HepG2 (cell line): ENCODE data around the gene C1QTNF5. TPM values are rescaled to one million over a fixed set of nuclear protein-coding genes. Genes with fewer than 3 reads are reported as not detected.

Source experiments
- ATM ChIP-seq: fragments of 450-650 bp; IDR thresholded peaks from 2 replicates; pipeline ENCODE4 v1.7.1; 2017; ENCODE audit warnings: mild to moderate bottlenecking, borderline replicate concordance
- DMAP1 ChIP-seq: IDR thresholded peaks from 2 replicates; pipeline ENCODE4 v1.6.1; 2016
- DR1 ChIP-seq: sonication (generic); formaldehyde crosslinking; IDR thresholded peaks from 2 replicates; pipeline ENCODE4 v1.8.0; 2021; ENCODE audit warnings: mild to moderate bottlenecking, missing genetic modification reagents, inconsistent platforms
- EEA1 ChIP-seq: sonication (generic); formaldehyde crosslinking; IDR thresholded peaks from 2 replicates; pipeline ENCODE4 v1.5.1; 2020; ENCODE audit warnings: mild to moderate bottlenecking, missing genetic modification reagents, borderline replicate concordance
- HNF4A ChIP-seq: sonication (generic); formaldehyde crosslinking; IDR thresholded peaks from 2 replicates; pipeline ENCODE4 v1.4.0; 2020; ENCODE audit warnings: missing genetic modification reagents
- MED1 ChIP-seq: sonication (generic); formaldehyde crosslinking; IDR thresholded peaks from 2 replicates; pipeline ENCODE4 v1.4.0; 2020; ENCODE audit warnings: missing genetic modification reagents
- NFE2L2 ChIP-seq: fragments of 150-350 bp; IDR thresholded peaks from 2 replicates; pipeline ENCODE4 v1.6.1; 2014; ENCODE audit warnings: low read length
- PCBP1 ChIP-seq: fragments of 200-400 bp; formaldehyde crosslinking; IDR thresholded peaks from 2 replicates; pipeline ENCODE4 v1.6.1; 2017; ENCODE audit warnings: mild to moderate bottlenecking, low read depth, low read length, borderline replicate concordance
- RFXANK ChIP-seq: IDR thresholded peaks from 2 replicates; pipeline ENCODE4 v1.6.1; 2016
- SOX13 ChIP-seq, 3 experiments: fragments of 450-650 bp in 1 of 3; sonication (generic) in 1 of 3; formaldehyde crosslinking in 1 of 3; IDR thresholded peaks in 2 of 3; conservative IDR thresholded peaks in 1 of 3; 2 replicates each; pipeline versions ENCODE4 v1.5.0 to v1.6.1; 2016 to 2020; ENCODE audit warnings: antibody characterized with exemption in 1 of 3, mild to moderate bottlenecking in 1 of 3, missing compliant biosample characterization in 1 of 3, missing genetic modification reagents in 1 of 3, moderate library complexity in 1 of 3
- SOX6 ChIP-seq, 2 experiments: fragments of 450-650 bp in 1 of 2; sonication (generic) in 1 of 2; formaldehyde crosslinking in 1 of 2; IDR thresholded peaks; 2 replicates each; pipeline versions ENCODE4 v1.4.0 to v1.6.1; 2017 to 2020; ENCODE audit warnings: antibody characterized with exemption in 1 of 2, mild to moderate bottlenecking in 1 of 2, missing genetic modification reagents in 1 of 2
- ZNF101 ChIP-seq: sonication (generic); formaldehyde crosslinking; IDR thresholded peaks from 2 replicates; pipeline ENCODE4 v1.4.0; 2020; ENCODE audit warnings: mild to moderate bottlenecking, low read depth, missing genetic modification reagents, borderline replicate concordance
- ZNF260 ChIP-seq: sonication (generic); formaldehyde crosslinking; IDR thresholded peaks from 2 replicates; pipeline ENCODE4 v1.4.0; 2020; ENCODE audit warnings: missing genetic modification reagents, low read depth, mild to moderate bottlenecking, borderline replicate concordance
- ZNF678 ChIP-seq: sonication (generic); formaldehyde crosslinking; IDR thresholded peaks from 2 replicates; pipeline ENCODE4 v1.4.0; 2020; ENCODE audit warnings: mild to moderate bottlenecking, missing genetic modification reagents
- ZNF772 ChIP-seq: sonication (generic); formaldehyde crosslinking; IDR thresholded peaks from 2 replicates; pipeline ENCODE4 v1.5.0; 2020; ENCODE audit warnings: mild to moderate bottlenecking, missing genetic modification reagents
- ZNF775 ChIP-seq: sonication (generic); formaldehyde crosslinking; IDR thresholded peaks from 2 replicates; pipeline ENCODE4 v1.4.0; 2020; ENCODE audit warnings: missing genetic modification reagents, mild to moderate bottlenecking, moderate library complexity, borderline replicate concordance
- ZNF780A ChIP-seq: sonication (generic); formaldehyde crosslinking; IDR thresholded peaks from 2 replicates; pipeline ENCODE4 v1.8.0; 2022; ENCODE audit warnings: mild to moderate bottlenecking, missing genetic modification reagents, moderate library complexity
- ZNF782 ChIP-seq: sonication (generic); formaldehyde crosslinking; IDR thresholded peaks from 2 replicates; pipeline ENCODE4 v1.4.0; 2020; ENCODE audit warnings: missing genetic modification reagents, mild to moderate bottlenecking, borderline replicate concordance
- ZSCAN21 ChIP-seq: sonication (generic); formaldehyde crosslinking; IDR thresholded peaks from 2 replicates; pipeline ENCODE4 v1.8.0; 2022; ENCODE audit warnings: mild to moderate bottlenecking, missing genetic modification reagents, moderate library complexity, borderline replicate concordance
- polyA plus RNA-seq, 8 experiments: library from polyadenylated mRNA; depleted of rRNA in 3 of 8; stranded (reverse) in 7 of 8; unstranded in 1 of 8; fragments of >200 nt; fragmentation: Illumina TruSeq in 4 of 8; extraction: Trizol in 4 of 8; gene quantifications; 2 replicates each; pipeline versions ENCODE4 v1.2.1 to v1.2.3, GENCODE V29; 2011 to 2016; ENCODE audit warnings: low read depth in 4 of 8, missing spikeins in 1 of 8, mixed read lengths in 1 of 8; ENCODE audit not compliant: insufficient read depth in 1 of 8
- total RNA-seq, 5 experiments: library from RNA; depleted of rRNA; stranded (reverse); fragments of >200 nt; fragmentation: Illumina TruSeq; extraction: Trizol; gene quantifications; 2 replicates each; pipeline ENCODE4 v1.2.3, GENCODE V29; 2016; ENCODE audit warnings: low read depth in 1 of 5
- TF ChIP-seq, protein P1 (sequence below): IDR thresholded peaks from 2 replicates; pipeline ENCODE4 v1.6.1; 2016; ENCODE audit warnings: mild to moderate bottlenecking
- TF ChIP-seq, protein P2 (sequence below): conservative IDR thresholded peaks from 2 replicates; pipeline ENCODE4 v1.6.1; 2018; ENCODE audit warnings: missing genetic modification reagents
- TF ChIP-seq, protein P3 (sequence below): sonication (generic); formaldehyde crosslinking; conservative IDR thresholded peaks from 2 replicates; pipeline ENCODE4 v1.4.0; 2020; ENCODE audit warnings: mild to moderate bottlenecking, missing genetic modification reagents, moderate library complexity
- TF ChIP-seq, protein P4 (sequence below): sonication (generic); formaldehyde crosslinking; IDR thresholded peaks from 2 replicates; pipeline ENCODE4 v1.5.0; 2020; ENCODE audit warnings: missing genetic modification reagents

C1QTNF5 gene
- total and polyA plus RNA-seq, 2 of the 13 experiments (the other 11 are each of a cell fraction or from before 2014, with no cell fraction given), result 0.86 to 1.2 TPM

DNA sequence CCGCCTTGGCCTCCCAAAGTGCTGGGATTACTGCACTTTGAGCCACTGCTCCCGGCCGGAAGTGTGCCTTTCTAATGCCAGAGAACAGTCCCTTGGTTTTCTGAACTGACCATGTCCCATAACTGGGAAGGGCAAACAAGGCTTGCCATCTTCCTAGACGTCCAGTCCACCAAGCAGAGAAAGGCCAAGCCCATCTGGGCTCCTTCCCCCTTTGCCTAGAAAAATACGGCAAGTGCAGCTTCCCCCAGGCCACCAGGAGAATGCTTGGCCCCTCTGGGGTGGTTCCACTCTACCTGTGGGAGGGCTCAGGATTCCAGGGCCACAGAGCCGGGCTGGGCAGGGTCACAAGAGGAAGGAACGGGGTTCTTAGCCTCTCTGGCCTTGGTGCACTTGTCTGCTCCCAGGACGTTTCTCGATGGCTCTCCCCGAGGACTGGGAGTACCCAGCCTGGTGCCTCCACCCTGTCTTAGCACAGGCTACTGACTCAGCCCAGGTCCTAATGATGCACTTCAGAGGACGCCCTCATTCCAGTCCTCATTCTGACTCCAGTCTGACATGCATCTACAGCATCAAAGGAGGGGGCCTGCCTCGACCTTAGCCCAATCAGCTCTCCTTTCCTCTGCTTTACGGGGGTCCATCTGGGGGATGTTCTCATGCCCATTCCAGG is 39.6 kb upstream of the C1QTNF5 start (continued):
- TF ChIP-seq SOX6 (IDR thresholded peaks at IDR 0.05) (no peak), SOX6 (CRISPR knock-in tag; IDR thresholded peaks at IDR 0.05) (no peak), ZNF101 (CRISPR knock-in tag) (no peak), PCBP1 (no peak), ZNF782 (CRISPR knock-in tag) (peak; percentile 5; the same call in 1 of the 2 replicates), ATM (no peak), SOX13 (IDR thresholded peaks at IDR 0.05) (no peak), SOX13 (CRISPR knock-in tag; conservative IDR thresholded peaks at IDR 0.05 in 1 of 2, IDR thresholded peaks at IDR 0.05 in 1 of 2) (no peak), MED1 (CRISPR knock-in tag) (no peak), NFE2L2 (no peak), RFXANK (no peak), ZNF780A (CRISPR knock-in tag) (no peak), ZNF678 (CRISPR knock-in tag) (no peak), DR1 (CRISPR knock-in tag) (no peak), DMAP1 (CRISPR knock-in tag) (peak; percentile 31; the same call in 1 of the 2 replicates), HNF4A (CRISPR knock-in tag) (peak; percentile 73), EEA1 (no peak), ZNF772 (0 out of 2 replicates have a peak, but pooled peaks have one; percentile 53), ZSCAN21 (CRISPR knock-in tag) (no peak), ZNF775 (no peak), ZNF260 (CRISPR knock-in tag) (no peak)
- TF ChIP-seq, protein P1, sequence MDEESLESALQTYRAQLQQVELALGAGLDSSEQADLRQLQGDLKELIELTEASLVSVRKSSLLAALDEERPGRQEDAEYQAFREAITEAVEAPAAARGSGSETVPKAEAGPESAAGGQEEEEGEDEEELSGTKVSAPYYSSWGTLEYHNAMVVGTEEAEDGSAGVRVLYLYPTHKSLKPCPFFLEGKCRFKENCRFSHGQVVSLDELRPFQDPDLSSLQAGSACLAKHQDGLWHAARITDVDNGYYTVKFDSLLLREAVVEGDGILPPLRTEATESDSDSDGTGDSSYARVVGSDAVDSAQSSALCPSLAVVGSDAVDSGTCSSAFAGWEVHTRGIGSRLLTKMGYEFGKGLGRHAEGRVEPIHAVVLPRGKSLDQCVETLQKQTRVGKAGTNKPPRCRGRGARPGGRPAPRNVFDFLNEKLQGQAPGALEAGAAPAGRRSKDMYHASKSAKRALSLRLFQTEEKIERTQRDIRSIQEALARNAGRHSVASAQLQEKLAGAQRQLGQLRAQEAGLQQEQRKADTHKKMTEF (CRISPR knock-in tag), result 0 out of 2 replicates have a peak, but pooled peaks have one; percentile 25
- TF ChIP-seq, protein P2, sequence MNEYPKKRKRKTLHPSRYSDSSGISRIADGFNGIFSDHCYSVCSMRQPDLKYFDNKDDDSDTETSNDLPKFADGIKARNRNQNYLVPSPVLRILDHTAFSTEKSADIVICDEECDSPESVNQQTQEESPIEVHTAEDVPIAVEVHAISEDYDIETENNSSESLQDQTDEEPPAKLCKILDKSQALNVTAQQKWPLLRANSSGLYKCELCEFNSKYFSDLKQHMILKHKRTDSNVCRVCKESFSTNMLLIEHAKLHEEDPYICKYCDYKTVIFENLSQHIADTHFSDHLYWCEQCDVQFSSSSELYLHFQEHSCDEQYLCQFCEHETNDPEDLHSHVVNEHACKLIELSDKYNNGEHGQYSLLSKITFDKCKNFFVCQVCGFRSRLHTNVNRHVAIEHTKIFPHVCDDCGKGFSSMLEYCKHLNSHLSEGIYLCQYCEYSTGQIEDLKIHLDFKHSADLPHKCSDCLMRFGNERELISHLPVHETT (CRISPR knock-in tag), result no peak
- TF ChIP-seq, protein P3, sequence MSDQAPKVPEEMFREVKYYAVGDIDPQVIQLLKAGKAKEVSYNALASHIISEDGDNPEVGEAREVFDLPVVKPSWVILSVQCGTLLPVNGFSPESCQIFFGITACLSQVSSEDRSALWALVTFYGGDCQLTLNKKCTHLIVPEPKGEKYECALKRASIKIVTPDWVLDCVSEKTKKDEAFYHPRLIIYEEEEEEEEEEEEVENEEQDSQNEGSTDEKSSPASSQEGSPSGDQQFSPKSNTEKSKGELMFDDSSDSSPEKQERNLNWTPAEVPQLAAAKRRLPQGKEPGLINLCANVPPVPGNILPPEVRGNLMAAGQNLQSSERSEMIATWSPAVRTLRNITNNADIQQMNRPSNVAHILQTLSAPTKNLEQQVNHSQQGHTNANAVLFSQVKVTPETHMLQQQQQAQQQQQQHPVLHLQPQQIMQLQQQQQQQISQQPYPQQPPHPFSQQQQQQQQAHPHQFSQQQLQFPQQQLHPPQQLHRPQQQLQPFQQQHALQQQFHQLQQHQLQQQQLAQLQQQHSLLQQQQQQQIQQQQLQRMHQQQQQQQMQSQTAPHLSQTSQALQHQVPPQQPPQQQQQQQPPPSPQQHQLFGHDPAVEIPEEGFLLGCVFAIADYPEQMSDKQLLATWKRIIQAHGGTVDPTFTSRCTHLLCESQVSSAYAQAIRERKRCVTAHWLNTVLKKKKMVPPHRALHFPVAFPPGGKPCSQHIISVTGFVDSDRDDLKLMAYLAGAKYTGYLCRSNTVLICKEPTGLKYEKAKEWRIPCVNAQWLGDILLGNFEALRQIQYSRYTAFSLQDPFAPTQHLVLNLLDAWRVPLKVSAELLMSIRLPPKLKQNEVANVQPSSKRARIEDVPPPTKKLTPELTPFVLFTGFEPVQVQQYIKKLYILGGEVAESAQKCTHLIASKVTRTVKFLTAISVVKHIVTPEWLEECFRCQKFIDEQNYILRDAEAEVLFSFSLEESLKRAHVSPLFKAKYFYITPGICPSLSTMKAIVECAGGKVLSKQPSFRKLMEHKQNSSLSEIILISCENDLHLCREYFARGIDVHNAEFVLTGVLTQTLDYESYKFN, result no peak; the same call in 1 of the 2 replicates
- TF ChIP-seq, protein P4, sequence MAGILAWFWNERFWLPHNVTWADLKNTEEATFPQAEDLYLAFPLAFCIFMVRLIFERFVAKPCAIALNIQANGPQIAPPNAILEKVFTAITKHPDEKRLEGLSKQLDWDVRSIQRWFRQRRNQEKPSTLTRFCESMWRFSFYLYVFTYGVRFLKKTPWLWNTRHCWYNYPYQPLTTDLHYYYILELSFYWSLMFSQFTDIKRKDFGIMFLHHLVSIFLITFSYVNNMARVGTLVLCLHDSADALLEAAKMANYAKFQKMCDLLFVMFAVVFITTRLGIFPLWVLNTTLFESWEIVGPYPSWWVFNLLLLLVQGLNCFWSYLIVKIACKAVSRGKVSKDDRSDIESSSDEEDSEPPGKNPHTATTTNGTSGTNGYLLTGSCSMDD, result no peak
